IPS-11a (cell line): Measurements from ENCODE around the gene MSX2.

Source experiments
- H3K4me3 ChIP-seq: one replicate; pipeline ENCODE4 v1.5.1; 2013; ENCODE audit warnings: low read depth, low read length, control low read depth

Gene MSX2

DNA sequence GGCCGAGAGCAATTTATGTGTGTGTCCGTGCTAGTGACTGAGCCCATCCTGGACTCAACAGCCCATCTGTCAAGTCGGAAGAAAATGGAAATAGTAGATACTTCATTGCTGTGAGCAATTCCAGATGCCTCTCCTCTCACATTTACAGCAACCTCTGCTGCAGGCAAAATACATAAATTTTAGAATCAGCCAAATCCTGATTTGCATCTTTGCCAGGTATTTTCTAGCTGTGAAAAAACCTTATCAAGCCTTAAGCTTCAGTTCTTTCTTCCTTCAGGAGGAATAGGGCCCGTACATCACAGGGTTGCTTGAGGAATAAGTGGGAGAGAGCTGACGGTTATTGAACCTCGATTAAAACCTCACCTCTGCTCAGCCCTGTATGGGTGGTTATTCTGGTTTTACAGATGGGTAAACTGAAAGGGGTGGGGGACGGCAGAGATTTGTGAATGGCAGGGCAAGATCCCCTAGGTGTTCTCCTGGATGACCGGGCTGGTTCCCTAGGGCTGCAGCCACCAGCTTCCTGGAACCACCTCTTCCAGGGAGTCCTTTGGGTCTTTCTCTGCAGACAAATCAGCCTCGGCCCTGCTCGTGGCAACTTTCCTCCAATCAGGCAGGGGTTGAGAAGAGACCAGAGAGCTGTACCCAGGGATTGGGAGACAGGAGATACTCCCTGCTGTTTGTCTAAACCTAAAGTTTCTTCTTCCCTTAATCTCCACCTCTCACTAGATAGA is 5.3 kb upstream of the MSX2 start:
- H3K4me3 ChIP-seq: no peak overlapping the region

DNA sequence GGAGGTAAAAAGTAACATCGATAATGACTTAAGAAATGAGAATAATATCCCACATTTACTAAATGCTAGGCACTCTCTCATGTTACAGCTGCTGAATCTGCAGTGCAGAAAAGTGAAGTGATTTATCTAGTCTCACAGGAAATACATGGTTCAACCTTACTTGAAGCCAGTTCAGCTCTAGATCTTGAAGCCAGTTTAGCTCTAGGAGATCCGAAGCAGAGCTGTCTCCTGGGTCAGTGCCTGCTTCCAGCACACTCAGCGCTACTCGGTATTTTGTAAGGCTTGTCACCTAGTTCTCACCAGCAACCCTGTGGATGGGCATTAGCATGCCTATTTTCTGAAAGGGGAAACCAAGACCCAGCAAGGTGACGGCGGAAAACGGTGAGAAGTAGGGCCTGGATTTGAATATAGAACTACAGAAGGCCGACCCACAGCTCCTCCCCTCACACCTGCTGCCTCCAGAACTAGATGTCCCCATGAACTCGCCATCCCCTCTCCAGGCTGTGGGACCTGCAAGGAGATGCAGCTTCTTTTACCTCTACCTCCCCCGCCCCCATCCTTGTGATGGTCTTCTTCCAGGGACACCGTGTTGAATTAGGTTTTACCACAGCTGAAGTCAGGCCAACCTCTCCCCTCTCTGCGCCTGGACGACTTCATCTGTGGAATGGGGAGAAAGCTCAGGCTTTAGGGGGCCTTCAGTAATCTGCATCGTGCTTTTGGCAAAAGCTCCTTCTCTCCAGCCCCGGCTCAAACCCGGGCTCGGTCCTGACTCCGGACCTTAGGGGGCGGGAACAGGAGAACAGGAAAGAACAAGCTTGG is 4.4 kb upstream of the MSX2 start:
- H3K4me3 ChIP-seq: no peak overlapping the region

DNA sequence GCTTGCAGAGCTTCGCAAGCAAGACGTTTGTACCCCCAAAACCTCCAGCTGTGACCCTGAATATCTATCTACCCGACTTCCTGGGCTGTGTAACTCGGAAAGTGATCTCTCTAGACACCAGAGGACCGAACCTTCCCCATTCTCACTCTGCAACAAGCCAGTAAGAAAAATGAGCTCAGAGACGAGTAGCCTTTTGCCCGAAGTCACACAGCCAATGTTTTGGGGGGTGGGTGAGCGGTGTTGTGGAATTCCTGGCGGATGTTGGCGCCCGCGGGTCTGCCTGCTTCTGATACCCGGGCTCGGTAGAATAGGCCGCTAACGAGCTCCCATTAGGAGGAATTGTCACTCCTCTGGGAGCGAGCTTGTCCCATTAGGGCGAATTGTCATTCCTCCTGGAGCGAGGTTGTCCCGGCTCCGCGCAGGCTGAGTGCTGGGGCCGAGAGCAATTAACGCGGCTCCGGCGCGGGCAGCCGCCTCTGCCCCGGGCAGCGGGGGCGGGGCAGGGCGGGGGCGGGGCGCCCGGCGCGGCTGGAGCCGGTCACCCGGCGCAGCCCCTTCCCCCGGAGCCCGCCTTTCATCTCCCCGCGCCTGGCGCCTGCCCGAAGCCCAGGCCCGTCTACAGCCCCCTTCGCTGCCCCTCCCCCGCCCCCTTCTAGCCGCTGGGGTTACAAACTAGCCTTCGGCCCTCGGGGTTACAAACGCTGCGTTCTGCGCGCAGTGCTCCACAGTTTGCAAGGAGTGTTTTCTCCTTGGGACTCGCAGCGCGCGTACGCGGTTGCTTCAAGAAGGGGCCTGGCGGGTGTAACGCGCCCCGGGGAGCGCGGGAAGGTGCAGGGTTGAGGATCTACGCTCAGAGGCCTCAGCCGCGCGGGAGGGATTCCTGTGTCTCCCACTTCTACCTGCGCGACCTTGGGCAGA is 3.5 kb upstream of the MSX2 start:
- peak overlapping the region; percentile 13 for H3K4me3 ChIP-seq

DNA sequence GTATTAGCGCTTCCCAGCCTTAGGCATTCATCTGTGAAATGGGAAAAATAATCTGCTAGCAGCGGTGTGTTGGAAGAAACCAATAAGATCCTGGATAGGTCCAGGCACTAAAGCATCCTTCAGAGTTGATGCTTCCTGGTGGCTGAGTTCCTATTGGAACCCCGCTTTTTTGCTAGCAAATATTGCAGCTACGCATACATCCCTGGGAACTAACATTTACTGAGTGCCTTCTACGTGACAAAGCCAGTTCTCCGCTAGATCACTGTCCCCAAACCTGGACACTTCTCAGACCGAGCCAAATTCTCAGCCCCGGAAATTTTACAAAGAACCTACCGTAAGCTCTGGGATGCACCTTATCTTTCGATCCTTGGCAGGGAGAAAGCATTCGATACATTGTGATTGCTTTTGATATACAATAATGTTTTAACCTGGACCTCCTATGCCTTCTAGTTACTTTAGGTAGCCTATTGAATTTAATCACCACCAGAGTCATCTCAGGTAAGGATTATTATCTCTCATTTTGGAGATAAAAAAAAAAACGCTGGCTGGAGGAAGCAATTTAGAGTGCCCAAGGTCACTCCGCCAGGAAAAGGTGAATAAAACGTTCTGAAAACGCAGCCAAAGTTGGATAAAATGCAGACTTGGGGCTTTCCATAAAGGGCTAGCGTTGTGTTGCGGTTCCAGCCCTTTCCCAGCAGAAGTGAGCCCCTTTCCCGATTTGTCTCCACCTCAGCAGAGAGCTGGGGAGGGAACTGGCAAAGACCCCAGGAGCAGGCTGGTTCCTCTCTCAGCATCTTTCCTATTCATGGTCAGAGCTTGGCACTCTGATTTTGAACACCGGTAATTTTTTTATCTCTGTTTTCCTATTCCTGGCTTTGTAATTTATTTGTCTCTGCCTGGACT is 2.6 kb upstream of the MSX2 start:
- H3K4me3 ChIP-seq: no peak overlapping the region

DNA sequence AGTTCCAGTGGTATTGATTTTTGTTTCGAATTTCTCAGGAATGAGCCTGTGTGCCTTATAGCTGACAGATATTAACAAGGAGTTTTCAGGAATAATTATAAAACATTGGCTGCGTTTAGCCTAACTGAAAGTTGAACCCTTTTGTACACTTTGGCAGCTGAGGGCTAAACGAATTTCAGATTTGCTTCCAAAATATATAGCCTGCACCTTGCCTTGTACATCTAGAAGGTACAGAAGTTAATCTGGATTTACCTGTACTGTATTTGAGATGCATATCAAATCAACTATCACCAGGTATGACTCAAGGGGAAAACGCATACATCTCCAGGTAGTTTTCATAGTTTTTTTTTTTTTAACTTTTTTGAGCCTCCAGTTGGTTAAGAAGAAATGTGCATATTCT is 1.9 kb upstream of the MSX2 start:
- H3K4me3 ChIP-seq: no peak overlapping the region

DNA sequence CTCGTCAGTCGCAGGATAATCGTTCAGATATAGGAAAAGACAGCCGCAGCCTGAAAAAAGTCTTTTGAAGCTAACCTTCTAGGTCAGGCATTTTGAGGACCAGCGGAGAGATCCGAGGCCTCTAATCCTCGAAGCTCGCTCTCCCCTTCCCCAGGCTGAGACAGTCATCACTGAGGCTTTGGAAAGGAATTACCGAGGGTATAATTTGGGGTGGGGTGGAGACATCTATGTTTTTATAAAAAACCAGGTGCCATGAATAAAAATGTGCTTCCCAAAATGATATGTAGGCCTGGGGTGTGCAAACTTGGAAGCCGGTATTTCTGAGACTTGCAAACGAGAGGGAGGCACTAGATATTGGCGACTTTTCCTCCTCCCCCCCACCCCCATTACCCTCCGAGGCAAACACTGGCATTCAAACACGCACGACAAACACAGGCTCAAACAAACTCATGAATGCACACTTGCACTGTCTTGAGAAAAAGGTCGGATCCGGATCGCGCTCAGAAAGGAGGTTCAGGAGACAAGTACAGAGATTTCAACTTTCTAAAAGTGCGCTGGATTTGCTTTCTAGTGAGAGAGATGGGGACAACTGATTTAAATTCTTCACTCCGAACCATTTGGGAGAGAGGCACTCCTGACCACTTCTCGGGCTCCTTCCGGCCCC is 935 bp upstream of the MSX2 start:
- H3K4me3 ChIP-seq: no peak overlapping the region

DNA sequence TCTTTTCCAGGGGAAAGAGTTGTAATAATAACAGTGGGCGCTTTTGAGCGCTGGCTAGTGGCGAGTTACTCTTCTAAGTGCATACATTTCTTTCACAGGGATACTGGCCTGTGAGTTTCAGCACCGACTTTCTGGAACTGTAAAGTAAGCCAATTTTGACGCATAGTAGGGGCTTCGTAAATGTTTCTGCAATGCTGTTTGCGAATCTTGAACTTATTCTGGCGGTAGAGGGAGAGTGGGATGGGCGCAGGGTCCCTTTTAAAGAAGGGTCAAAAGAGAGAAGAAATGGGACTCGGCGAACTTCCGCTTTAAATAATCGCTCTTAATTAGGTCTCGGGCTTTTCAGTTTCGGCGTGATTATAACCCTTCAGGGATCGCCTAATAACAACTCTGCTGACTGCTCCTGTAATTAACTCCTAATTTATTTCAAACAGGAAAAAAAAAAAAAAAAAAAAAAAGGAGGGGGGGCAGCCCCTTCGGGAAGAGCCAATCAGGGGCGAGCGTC is 351 bp upstream of the MSX2 start:
- peak overlapping the region; percentile 56 for H3K4me3 ChIP-seq

DNA sequence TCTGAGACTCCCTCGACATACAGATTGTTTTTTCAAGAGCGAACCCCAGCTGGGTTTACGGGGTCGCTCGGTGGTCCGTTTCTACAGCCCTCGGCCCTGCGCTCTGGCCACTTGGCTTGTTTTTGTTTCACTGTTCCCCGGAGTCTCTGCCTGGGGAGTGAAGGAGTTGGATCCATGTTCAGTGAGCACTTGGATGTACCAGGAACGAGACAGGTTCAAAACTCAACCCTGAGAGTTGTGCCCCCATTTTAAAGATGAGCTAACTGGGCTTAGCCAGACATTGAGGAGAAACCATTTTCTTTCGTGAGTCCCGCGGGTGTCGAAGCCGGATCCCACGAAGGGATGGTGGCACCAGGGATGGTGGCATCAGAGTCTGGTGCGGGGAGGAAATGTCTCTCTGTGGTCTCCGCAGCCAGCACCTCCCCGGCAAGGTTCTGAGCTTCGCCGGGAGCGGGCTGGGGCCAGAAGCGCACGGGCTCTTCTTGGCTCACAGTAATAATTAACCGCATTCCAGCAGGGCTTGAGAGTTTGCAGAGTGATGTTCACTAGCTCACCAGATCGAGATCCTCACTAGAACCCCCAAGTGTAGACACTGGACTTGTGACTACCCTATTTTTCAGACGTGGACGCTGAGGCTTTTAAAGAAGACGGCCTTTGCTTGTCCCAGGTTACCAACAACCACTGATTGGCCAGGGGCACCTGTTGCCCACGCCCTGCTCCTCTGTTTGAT is 1.0 kb downstream of the MSX2 start:
- H3K4me3 ChIP-seq: peak overlapping the region; percentile 56

DNA sequence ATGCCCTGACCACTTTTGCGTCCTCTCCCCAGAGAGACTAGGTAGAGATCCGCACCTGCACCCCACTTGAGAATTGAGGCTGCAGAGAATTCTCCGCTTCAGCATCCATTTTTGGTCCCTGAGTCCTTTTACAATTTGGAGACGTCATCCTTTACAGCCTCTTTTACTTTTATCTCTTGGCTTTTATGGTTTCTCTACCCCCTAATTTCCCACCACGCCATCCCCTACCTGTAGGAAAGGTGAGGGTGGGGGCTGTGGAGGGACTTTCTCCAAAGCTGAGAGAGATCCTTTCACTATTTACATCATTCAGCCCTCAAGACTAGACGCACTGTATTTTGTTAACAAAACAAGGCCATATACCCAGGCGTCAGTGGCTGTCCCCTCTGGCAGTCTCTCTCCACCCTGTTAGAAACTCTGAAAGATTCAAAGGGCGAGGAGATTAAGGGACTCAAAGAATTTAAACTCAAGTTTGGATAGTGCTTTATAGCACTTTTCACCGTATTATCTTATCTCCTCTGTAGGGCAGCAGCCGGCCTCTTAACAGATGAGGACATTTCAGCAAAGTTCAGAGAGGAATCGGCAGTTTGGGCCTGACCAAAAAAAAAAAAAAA is 1.7 kb downstream of the MSX2 start:
- H3K4me3 ChIP-seq: no peak overlapping the region

DNA sequence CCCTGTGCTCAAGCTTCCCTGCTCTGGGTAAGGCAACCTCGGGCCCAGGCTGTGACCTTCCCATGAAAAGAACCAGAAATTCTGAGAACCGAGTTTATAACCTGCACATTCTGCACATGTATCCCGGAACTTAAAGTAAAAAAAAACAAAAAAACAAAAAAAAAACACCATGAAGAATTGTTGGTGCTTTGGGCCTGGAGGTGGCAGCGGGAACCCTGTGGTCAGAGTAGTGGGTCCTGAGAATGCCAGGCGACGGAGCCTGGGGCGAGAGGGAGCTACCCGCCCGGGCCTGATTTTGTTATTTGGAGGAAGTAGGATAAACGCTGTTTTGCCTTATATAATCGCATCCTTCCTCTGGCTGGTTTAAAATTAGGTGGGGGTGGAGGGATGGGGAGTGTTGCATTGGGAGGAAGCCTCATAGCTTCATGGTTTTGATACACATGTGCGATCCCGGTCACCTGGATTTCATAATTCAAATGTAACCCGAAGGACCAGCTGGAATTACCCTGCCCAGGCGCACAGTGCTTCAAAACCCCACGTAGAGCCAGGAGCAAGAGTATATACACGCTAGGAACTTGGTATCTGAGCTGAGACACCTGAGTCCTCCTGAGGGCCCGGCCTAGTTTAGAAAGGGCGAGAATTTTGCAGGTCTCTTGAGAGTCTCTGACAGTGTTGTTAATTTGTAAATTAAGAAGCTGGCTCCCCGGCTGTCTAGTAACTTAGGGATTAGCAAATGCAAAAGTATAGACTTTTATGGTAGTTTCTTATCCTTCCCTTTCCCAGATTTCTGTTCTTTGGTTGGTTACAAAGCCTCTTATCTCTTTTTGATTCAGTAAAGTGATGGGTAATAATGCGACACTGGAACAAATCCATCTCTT is 2.8 kb downstream of the MSX2 start:
- H3K4me3 ChIP-seq: no peak overlapping the region

DNA sequence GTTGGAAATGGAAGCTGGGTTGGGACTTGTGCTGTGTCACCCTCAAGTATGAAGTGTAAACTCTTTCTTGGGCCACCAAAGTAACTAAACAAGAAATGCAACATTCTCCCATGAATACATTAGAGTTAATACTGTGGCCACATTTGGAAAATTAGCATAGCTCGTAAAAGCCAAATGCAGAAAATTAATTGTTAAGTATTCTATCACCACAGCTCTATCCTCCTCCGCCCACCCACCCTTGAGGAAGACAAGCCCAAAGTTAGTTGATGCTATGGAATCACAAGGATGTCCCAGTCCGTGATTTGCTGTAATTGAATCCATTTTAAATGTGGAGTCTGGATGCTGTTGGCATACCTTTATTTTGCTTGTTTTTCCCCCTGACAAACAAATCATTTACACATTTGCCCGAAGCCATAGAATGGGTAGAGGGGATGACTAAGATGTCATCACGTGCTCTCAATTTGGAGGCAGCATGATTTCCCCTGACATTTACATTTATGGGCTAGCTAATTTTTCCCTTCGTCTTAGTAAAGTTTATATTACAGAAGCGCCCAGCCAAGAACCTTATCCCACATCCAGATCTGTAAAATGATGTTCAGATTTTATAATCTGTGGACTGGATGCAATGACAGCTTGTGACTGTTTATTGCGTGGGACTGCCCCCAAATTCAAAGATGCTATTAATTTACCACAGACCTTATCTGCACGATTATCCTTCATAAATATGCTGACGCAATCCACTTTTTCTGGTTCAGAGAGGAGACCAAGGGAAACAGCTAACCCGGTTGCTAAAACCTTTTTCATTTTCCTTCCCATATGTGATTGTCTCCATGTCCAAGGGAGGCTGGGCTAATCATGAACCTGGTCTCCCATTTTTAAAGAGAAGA is 3.7 kb downstream of the MSX2 start:
- H3K4me3 ChIP-seq: no peak overlapping the region

DNA sequence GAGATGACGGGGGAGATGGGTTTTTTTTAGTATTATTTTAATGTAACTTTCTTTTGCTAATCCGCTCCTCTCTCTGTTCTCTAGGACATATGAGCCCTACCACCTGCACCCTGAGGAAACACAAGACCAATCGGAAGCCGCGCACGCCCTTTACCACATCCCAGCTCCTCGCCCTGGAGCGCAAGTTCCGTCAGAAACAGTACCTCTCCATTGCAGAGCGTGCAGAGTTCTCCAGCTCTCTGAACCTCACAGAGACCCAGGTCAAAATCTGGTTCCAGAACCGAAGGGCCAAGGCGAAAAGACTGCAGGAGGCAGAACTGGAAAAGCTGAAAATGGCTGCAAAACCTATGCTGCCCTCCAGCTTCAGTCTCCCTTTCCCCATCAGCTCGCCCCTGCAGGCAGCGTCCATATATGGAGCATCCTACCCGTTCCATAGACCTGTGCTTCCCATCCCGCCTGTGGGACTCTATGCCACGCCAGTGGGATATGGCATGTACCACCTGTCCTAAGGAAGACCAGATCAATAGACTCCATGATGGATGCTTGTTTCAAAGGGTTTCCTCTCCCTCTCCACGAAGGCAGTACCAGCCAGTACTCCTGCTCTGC is 4.8 kb downstream of the MSX2 start:
- H3K4me3 ChIP-seq: no peak overlapping the region

DNA sequence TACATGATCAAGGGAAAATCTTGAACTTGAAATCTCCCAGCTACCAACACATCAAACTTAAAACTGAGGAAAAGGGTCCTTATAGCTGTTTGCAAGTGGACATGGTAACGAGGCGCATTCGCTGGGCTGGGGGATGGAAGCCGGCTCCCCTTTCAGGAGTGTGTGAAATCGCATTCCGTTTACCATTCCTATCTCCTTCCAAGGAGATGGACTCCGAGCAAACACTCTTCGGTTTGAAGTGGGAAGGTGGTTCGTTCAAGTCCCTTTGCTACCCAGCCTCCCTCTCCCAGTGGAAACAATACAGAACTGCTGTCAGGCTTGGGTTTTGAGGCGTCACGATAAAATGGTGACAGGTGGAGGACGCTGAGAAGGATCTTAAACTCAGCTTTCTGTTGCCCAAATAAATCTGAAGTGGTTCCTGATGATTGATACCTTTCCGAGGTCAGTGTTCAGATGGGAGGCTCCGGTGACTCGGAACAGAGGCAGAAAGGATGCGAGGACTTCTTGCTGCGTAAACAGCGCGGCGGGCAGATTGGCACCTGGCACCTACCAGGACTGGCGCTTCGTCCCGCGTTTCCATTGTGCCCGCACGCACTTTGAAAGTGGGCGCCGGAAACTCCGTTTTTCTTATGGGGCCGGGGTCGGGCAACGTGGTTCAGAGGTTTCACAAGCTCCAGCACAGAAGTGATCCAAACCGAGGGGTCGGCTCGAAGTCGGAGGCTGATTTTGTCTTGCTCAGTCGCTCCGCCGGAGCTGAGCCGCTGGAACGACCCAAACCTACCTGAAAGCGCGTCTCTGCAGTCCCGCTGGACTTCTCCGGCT is 7.0 kb downstream of the MSX2 start:
- H3K4me3 ChIP-seq: no peak overlapping the region

DNA sequence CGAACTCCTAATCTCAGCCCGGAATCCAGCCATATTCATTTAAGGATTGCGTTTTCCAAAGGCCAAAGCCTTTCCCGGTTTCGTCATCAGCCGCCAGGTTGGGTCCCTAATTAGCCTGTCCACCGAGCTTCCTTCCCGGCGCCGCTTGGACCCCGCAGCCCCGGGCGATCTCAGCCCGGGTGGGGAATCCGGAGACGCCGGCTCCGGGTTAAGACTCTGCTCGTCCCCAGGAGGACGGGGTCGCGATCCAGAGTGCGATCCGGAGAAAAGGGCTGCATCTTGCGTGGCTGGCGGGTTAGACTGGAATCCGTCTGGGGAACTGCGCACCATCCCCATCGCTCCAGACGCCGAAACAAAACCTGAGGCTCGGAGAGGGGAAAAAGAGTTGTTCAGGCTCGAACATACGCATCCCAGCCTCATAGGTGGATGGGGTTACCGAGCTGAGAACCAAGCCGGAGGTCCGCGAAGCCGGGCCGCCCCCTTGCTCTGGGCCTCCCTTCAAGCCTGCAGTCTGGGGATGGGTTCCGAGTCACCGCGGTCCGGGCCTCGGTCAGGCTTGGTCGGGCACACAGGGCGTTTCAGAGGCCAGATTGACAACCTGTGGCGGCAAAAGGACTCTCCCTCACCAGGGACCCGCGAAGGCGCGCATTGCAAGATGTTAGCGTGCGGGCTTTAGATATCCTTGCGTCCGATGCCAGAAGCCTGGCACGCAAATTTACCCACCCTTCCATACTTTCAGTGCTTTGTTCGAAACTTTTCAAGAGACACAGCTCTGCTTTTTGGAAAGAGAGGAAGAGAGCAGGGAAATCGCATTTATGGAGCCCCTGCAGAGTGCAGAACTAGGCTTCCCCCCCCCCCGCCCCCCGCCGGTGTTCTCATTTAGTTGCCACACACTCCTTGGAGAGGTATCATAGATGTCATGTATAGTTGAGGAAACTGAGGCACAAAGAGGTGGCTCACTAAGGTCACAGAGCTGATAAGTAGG is 7.9 kb downstream of the MSX2 start:
- H3K4me3 ChIP-seq: peak overlapping the region; percentile 8
